Progenitor cell of endocrine pancreas (in vitro differentiated cells): ENCODE measurements around the gene RNF25. TPM values are rescaled to one million over a fixed set of nuclear protein-coding genes. Genes with fewer than 3 reads are reported as not detected.
"Not testable (repeated sequence)": the region's sequence is repeated elsewhere in the genome, so short reads cannot be mapped to it uniquely, and the experiment has no call there.

Experiments
- DNase-seq: peaks from one replicate; pipeline ENCODE4 v3.0.0; 2021; ENCODE audit warnings: low spot score; ENCODE audit not compliant: unreplicated experiment
- H3K27ac Mint-ChIP-seq: 2 replicates; pipeline ENCODE4 v1.8.0; 2021; ENCODE audit warnings: mild to moderate bottlenecking, moderate library complexity, mixed read lengths
- H3K27me3 Mint-ChIP-seq: 2 replicates; pipeline ENCODE4 v1.8.0; 2021; ENCODE audit warnings: mixed read lengths
- H3K36me3 Mint-ChIP-seq: 2 replicates; pipeline ENCODE4 v1.8.0; 2022; ENCODE audit warnings: mixed read lengths; ENCODE audit not compliant: insufficient read depth
- H3K4me1 Mint-ChIP-seq: 2 replicates; pipeline ENCODE4 v1.8.0; 2021; ENCODE audit warnings: low read depth, mixed read lengths
- H3K4me3 Mint-ChIP-seq: 2 replicates; pipeline ENCODE4 v1.8.0; 2021; ENCODE audit warnings: low read depth, mild to moderate bottlenecking, moderate library complexity, mixed read lengths
- H3K9me3 Mint-ChIP-seq: 2 replicates; pipeline ENCODE4 v1.8.0; 2021; ENCODE audit warnings: low read depth, mixed read lengths
- total RNA-seq: library from RNA; stranded (reverse); gene quantifications from 2 replicates; pipeline ENCODE4 v1.2.1, GENCODE V29; 2021
- TF ChIP-seq, protein P1 (sequence below): fragments of 200-600 bp; sonication (generic); IDR thresholded peaks from one replicate; pipeline ENCODE4 v1.5.0; 2021; ENCODE audit warnings: antibody characterized with exemption, mild to moderate bottlenecking; ENCODE audit not compliant: unreplicated experiment

RNF25 gene
- total RNA-seq, 1 donor from 2014 or later, result 28.7 TPM

DNA sequence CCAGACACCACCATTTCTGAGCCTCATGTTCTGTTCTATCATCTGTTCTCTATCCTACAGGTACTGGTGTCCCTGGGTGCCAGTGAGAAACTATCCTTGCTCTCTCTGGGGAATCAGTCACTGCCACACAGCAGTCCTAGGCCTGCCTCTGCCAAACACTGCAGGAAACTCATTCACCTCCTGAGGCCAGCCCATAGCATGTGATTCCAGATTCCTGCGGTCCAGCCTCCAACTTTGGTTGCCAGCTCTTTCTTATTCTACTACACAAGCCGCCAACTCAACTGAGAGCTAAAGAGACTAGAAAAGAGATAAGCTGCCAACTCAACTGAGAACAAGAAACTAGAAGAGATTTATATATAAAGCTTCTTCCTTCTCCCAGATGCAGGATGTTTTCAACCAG, 30.0 kb upstream of the RNF25 start:
- TF ChIP-seq, protein P1, sequence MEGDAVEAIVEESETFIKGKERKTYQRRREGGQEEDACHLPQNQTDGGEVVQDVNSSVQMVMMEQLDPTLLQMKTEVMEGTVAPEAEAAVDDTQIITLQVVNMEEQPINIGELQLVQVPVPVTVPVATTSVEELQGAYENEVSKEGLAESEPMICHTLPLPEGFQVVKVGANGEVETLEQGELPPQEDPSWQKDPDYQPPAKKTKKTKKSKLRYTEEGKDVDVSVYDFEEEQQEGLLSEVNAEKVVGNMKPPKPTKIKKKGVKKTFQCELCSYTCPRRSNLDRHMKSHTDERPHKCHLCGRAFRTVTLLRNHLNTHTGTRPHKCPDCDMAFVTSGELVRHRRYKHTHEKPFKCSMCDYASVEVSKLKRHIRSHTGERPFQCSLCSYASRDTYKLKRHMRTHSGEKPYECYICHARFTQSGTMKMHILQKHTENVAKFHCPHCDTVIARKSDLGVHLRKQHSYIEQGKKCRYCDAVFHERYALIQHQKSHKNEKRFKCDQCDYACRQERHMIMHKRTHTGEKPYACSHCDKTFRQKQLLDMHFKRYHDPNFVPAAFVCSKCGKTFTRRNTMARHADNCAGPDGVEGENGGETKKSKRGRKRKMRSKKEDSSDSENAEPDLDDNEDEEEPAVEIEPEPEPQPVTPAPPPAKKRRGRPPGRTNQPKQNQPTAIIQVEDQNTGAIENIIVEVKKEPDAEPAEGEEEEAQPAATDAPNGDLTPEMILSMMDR, result no peak
- H3K36me3 Mint-ChIP-seq, result peaks cover 13% of the 10 kb centered on the region
- H3K4me3 Mint-ChIP-seq, result no peak overlapping the region
- no peak for DNase-seq
- H3K27ac Mint-ChIP-seq, result no peak overlapping the region
- H3K27me3 Mint-ChIP-seq, result no peaks in the 10 kb centered on the region
- no peaks in the 10 kb centered on the region for H3K4me1 Mint-ChIP-seq
- H3K9me3 Mint-ChIP-seq, result no peaks in the 10 kb centered on the region

DNA sequence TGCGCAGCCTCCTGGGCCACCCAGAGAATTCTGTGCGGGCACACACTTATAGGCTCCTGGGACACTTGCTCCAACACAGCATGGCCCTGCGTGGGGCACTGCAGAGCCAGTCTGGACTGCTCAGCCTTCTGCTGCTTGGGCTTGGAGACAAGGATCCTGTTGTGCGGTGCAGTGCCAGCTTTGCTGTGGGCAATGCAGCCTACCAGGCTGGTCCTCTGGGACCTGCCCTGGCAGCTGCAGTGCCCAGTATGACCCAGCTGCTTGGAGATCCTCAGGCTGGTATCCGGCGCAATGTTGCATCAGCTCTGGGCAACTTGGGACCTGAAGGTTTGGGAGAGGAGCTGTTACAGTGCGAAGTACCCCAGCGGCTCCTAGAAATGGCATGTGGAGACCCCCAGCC, 27.1 kb upstream of the RNF25 start:
- no peaks in the 10 kb centered on the region for H3K27me3 Mint-ChIP-seq
- peaks cover 15% of the 10 kb centered on the region for H3K36me3 Mint-ChIP-seq
- TF ChIP-seq, protein P1, result no peak
- H3K9me3 Mint-ChIP-seq, result no peaks in the 10 kb centered on the region
- H3K27ac Mint-ChIP-seq, result peak overlapping the region; percentile 77
- DNase-seq, result no peak
- H3K4me1 Mint-ChIP-seq, result no peaks in the 10 kb centered on the region
- H3K4me3 Mint-ChIP-seq, result no peak overlapping the region

DNA sequence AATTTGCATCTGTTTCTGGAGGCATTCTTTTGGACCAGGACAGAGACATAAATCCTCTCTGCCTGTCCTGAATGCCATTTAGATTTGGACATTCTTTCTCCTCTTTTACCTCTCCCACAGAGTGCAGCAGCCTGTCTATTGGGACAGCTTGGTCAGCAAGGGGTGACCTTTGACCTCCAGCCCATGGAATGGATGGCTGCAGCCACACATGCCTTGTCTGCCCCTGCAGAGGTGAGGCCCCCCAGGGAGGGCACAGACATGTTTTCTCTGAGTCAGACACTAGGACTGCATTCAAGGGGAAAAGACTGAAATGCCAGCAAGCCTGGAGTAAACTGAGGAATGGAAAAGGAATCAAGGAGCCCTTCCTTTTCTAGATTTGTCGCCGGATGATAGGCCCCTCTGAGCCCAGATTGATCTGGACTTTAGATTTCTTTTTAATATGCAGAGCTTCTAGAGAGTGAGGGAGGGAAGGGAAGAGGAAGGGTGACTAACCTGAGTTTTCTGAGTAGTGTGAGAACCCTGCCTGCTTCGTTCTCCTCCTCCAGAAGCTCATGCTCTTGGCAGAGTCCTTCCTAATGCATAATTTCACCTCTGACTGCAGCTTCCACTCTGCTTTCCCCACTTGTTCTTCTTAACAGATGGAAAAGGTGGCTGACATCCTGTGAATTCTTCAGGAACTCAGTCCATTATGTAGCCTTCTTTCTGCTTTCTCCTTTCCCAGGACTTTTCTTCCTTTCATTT, 22.8 kb upstream of the RNF25 start:
- Mint-ChIP-seq H3K27ac (no peak overlapping the region), H3K4me3 (no peak overlapping the region), H3K9me3 (no peaks in the 10 kb centered on the region), H3K4me1 (no peaks in the 10 kb centered on the region), H3K36me3 (peaks cover 17% of the 10 kb centered on the region), H3K27me3 (no peaks in the 10 kb centered on the region)
- no peak for DNase-seq
- TF ChIP-seq, protein P1, result no peak

DNA sequence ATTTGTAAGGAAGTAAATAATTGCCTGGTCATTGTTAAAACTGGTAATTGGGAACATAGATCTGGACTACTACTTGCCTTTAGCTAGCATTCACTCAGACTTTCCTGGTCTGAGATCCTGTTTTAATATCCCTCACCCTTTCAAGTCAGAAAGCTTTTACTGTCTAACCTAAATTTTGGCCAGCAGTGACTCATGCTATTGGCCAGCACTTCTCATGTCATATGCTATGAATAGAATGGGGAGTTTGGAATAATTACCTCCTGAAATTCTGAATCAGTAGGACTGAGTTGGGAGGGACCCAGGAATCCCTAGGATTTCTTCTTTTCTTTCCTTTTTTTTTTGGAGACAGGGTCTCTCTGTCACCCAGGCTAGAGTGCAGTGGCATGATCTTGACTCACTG, 19.4 kb upstream of the RNF25 start:
- TF ChIP-seq, protein P1, result no peak
- peaks cover 3% of the 10 kb centered on the region for H3K4me1 Mint-ChIP-seq
- H3K36me3 Mint-ChIP-seq, result peaks cover 16% of the 10 kb centered on the region
- no peak overlapping the region for H3K4me3 Mint-ChIP-seq
- DNase-seq, result no peak
- H3K27me3 Mint-ChIP-seq, result no peaks in the 10 kb centered on the region
- H3K9me3 Mint-ChIP-seq, result no peaks in the 10 kb centered on the region
- H3K27ac Mint-ChIP-seq, result no peak overlapping the region

DNA sequence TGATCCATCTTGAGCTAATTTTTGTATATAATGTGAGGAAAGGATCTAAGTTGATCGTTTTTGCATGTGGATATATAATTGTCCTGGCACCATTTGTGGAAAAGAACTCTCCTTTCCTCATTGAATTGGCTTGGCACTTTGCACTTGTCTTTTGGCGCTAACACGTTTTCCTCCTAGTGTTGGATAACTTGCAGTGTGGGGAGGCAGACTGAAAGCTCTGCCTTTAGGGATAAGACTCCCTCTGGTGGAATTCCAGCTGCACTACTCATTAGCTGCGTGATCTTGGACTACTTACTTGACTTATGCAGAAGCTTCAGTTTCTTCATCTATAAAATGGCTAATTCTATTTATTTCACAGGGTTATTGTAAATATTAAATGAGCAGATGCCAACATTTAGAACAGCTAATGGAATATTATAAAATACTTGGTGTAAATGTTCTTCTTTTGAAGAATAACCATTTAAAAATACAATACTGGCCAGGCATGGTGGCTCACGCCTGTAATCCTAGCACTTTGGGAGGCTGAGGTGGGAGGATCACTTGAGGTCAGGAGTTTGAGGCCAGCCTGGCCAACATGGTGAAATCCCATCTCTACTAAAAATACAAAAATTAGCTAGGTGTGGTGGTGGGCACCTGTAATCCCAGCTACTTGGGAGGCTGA, 15.7 kb upstream of the RNF25 start:
- H3K9me3 Mint-ChIP-seq, H3K4me1 Mint-ChIP-seq, H3K27ac Mint-ChIP-seq, H3K27me3 Mint-ChIP-seq, H3K4me3 Mint-ChIP-seq: not testable (repeated sequence)
- H3K36me3 Mint-ChIP-seq, result peaks cover 16% of the 10 kb centered on the region
- DNase-seq, result peak; percentile 17
- TF ChIP-seq, protein P1, result peak; percentile 85
